ENCODE measurements around the gene ADAMTSL1.

Gene ADAMTSL1

GRCh38 chr9:18605766-18606180 is 131.8 kb downstream of the ADAMTSL1 start:
- no peak for DNase-seq (ENCODE audit: low spot score)

DNA sequence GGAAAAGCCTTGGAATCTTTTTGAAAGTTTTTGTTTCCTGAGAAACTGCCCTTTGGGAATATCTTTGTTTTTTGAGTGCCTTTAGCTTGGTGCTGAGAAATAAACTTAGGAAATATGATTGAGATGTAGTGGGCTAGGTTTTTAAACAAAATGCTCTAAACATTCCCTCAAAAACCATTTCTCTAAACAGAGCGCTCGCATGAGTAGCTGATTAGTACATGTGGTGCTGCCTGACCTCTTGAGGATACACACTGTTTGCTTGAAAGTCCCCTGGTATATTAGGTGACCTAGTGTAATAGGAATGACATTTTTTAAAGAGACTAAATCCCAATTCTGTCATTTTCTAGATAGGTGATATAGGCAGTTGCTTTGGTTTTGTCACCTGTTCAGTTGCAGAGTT is 132.3 kb downstream of the ADAMTSL1 start:
- no peak for DNase-seq (ENCODE audit: low spot score)

DNA sequence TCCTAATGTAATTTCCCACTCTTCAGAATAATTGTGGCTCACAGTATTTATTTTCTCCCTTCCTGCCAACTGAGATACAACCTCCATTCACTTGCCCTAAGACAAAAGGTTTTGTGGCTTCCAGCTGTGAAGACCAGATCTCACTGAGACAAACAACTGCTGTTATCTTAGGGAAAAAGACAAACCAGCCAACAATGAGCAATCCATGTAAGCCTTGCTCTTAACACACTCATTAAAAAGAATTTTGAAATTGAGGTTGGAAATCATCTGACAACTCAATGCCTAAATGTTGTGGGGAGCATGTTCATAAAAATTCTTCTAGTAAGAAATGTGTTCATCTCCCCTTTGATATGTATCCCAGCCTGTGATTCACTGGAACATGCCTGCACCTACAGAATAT is 132.9 kb downstream of the ADAMTSL1 start:
- no peak for DNase-seq (ENCODE audit: low spot score)

DNA sequence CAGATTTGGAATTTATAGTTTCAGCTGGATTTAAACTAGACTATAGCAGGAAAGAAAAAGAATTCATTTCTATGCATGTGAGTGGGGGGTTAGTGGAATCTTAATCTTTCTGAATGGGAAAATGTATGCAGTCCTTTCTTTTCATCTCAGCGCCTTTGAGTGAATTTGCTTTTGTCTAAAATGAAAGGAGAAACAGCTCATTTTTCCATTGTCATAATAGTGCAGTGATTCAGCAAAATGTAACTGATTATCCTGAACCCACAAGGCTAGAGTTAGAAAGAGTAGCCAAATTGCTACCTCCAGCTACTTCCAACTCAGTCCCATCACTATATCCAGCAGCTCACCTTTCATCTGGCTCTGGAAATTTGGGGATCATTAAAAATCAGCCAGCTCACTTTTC is 134.4 kb downstream of the ADAMTSL1 start:
- no peak for DNase-seq (ENCODE audit: low spot score)

GRCh38 chr9:18610956-18611355 is 137.0 kb downstream of the ADAMTSL1 start:
- peak; percentile 92 for DNase-seq (ENCODE audit: low spot score)

DNA sequence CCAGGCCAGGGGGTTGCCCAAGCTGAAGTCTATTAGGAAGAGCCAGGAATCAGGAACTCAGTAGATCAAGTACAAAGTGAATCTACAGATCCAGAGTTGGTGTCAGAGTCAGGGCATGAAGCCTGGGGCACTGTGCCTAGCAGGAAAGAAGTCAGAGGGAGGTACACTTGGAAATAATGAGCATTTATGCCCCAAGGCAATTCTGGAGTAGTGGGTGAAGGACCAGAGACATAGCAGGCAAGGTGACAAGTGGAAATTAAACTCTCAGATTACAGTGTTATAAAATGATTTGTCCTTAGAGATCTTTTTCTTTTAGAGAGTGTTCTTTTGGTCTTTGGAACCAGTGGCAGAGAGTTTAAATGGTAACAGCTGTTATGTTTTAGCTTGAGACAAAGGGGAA is 138.0 kb downstream of the ADAMTSL1 start:
- no peak for DNase-seq (ENCODE audit: low spot score)

DNA sequence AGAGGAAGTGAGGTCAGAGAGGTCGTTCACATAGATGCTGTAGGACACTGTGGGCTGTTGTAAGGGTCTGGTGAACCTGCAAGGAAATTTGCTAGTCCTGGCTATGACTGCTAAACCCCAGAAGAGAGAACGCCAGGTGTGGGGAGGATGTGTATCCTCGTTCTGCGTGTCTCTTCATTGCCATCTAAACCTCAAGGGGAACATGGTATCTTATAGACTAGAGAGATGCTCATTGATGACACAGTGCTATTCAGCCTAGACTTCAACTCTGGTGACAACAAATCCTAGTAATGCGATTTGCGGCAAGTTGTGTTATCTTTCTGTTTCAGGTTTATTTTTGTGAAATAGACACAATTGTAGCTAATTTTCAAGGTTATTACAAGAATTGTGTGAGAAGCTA is 140.2 kb downstream of the ADAMTSL1 start:
- DNase-seq (ENCODE audit: low spot score): no peak

GRCh38 chr9:18614651-18615050 is 140.7 kb downstream of the ADAMTSL1 start:
- no peak for DNase-seq (ENCODE audit: low spot score)

DNA sequence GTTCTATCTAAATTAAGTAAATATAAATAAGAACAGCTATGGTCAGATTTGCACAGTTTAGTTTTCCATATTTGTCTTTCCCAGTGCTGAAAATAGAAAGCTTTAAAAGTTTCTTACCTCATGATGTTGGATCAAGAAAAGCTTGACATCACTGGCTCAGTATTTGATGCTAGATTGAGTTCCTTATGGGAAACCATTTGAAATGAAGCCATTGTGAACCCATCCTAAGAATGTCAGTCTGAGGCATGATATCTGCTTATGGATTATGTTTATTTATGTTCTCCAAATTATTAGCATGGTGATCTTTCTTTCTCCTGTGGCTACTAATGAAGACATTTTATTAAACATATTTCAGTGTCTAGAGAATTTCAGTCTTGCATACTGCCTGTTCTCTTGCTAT is 143.0 kb downstream of the ADAMTSL1 start:
- DNase-seq (ENCODE audit: low spot score): no peak

- DNase-seq (ENCODE audit: low spot score): no peak
Measured at GRCh38 chr9:18617759-18618158, 143.8 kb downstream of the ADAMTSL1 start.

DNA sequence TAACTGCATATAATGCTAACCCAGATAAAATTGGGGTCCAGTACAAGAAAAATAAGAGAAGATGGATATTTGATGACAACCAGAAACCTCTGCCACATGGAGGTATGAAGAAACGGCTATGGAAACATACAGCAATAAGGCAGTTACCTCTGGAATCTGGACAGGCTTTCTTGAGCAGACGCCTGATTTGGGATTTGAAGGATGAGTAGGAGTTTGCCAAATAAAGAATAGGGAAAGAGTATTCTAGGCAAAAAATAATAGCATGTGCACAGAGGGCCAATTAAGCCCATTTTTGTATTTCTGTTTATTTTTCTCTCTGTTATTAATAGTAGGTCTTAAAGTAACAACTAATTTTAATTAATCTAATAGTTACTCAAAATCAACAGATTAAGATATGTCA is 144.9 kb downstream of the ADAMTSL1 start:
- DNase-seq (ENCODE audit: low spot score): no peak

DNA sequence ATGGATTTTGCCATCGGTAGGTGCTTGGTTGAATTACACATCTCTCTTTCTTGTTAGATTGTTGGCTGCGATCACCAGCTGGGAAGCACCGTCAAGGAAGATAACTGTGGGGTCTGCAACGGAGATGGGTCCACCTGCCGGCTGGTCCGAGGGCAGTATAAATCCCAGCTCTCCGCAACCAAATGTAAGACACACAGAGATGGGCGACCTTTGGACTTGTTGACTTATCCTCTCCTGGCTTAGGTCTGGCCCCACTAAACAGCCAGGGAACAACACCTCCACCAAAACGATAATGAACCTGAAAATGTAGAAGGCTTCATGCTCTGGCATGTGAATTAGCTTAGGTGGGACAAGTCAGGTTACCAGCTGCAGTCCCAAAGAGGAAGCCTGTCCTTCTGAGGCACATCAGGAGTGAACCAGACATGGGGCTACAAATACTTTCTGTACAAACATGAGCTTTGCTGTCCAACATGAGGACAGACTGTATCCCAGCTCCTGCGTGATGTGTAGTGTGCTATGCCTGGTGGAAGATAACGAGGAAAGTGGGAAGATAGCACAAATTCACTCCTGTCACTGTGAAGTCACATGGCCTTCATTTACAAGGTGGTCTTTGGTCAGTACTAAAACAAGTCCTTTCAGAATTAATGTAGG is 148.4 kb downstream of the ADAMTSL1 start:
- DNase-seq (ENCODE audit: low spot score): no peak

- DNase-seq (ENCODE audit: low spot score): no peak
Measured at GRCh38 chr9:18623221-18624079, 149.5 kb downstream of the ADAMTSL1 start.

- no peak for DNase-seq (ENCODE audit: low spot score)
Measured at GRCh38 chr9:18626046-18626698, 152.2 kb downstream of the ADAMTSL1 start.

DNA sequence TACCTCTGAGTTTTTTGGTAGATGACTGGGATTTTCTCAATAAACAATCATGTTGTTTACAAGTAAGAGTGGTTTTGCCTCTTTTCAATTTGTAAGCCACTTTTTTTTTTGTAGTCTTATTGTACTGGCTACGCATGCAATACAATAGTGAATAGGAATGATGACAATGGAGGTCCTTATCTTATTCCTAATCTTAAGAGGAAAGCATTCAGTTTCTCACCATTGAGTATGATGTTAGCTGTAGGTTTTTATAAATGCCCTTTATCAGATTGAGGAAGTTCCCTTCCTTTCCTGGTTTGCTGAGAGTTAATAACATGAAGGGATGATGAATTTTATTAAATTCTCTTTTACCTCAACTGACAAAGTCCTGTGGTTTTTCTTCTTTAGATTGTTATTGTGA is 155.2 kb downstream of the ADAMTSL1 start:
- DNase-seq (ENCODE audit: low spot score): no peak

DNA sequence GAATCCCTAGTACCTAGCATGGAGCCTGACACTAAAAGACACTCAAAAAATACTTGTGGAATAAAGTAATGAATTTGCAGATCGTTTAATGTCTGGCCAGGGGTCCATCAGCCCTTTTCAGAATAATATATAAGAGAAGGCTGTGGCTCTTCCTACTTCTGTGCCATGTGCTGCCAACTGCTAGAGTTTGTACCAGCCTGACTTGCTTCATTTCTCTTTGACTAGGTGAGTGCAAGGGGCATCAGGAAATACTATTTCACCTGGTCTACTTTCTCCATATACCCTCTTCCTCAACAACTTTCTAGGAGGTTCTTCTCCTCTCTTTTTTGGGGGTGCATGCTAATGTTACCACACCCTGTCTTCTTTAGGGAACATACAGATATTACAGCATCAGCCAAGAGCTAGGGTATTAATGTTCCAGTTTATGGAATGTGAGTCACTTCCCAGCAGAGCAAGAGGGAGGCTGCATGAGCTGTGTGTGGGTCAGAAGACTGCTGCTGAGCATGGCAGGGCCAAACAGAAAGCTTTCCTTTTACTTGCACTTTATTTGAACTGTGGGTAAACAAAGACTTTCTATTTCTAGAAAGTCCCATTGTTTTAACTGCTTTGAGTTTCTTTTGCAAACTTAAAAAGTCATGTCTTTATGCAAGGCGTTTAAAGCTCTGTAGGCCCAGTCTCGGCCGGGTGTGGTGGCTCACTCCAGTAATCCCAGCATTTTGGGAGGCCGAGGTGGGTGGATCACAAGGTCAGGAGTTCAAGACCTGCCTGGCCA is 158.9 kb downstream of the ADAMTSL1 start:
- no peak for DNase-seq (ENCODE audit: low spot score)

GRCh38 chr9:18636781-18637180 is 162.8 kb downstream of the ADAMTSL1 start:
- no peak for DNase-seq (ENCODE audit: low spot score)

DNA sequence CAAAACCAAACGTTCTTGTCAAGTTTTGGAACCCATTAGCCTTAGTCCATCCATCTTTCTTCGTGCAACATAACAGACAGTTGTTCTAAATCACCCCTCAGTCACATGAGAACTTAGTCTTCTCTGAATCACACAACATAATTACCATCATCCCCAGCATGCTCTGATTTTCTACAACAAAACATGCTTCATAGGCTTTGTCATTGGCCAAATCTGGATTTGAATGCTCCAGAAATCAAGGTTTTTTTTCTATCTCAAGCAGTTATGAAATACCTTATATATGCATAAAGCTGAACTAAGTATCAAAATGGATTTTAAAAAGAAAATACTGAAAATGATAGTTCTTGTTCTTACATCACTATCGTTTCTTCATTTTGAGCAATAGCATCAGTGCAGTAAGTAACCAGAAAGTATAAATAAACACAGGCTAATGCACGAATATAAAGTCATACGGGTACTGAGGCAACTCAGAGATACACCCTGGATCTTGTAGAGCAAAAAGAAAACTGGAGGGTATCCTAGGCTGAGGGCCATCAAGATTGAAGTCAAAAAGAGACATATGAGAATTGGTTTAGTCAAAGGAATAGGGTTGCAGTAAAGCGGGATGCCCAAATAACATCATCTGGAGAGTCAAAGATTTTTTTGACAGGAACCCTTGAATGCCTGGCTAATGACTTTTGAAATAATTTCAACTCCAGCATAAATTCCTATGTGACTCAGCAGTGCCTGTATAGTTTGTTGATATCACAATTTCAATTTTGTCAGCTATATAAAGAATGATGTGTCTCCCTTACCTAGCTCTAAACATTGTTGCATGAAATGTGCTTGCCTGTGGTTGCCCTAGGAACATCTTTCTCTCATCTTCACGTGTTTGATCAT is 164.7 kb downstream of the ADAMTSL1 start:
- no peak for DNase-seq (ENCODE audit: low spot score)

- DNase-seq (ENCODE audit: low spot score): no peak
Measured at GRCh38 chr9:18639911-18640310, 166.0 kb downstream of the ADAMTSL1 start.

GRCh38 chr9:18658804-18659705 is 185.1 kb downstream of the ADAMTSL1 start:
- no peak for DNase-seq (ENCODE audit: low spot score)
